ENCODE results near the gene LSM6.

DNA sequence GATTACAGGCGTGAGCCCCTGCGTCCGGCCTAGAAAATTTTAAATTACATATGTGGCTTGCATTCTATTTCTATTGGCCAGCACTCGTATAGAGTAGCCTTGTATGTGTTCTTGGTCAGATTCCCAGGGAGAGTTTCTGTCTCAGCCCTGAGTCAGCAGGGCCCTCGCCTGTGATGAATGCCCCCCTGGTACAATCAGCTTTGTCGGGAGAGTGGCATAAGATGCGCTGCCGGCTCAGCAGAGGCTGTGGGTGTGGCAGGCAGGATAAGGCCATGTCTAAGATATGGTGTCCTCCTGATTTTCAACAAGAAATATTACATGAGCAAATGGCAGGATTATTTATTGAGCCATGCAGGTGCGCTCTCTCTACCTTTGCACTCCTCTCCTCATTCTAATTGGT, 37.3 kb downstream of the LSM6 start:
- no peak for TF ChIP-seq CTCF (IDR thresholded peaks at IDR 0.05 in 4 of 5, conservative IDR thresholded peaks at IDR 0.05 in 1 of 5)
- no peak for TF ChIP-seq POLR2A (IDR thresholded peaks at IDR 0.05)
